ENCODE measurements around the gene OLFML2A.

The OLFML2A gene

GRCh38 chr9:124779368-124780059 lies 2.6 kb downstream of the OLFML2A start:
- no peak for DNase-seq

GRCh38 chr9:124780060-124780756 lies 3.3 kb downstream of the OLFML2A start:
- no peak for DNase-seq

DNA sequence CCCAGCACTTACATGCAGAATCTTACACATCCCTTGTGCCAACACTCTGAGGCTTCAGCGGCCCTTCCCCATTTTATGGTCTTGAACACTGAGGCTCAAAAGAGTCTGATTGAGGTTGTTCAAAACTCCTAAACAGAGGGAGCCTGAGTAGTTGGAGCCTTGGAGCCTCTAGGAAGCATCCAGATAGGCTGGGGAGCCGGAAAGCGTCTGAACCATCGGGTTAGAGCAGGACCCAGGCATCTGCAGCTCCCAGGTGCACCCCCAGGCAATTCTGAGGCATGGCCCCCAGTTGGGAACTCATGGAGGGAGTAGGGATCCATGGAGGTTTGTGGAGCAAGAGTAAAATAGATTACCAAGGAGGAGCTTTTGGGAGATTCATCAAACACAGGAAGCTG lies 3.8 kb downstream of the OLFML2A start:
- DNase-seq, result no peak

DNA sequence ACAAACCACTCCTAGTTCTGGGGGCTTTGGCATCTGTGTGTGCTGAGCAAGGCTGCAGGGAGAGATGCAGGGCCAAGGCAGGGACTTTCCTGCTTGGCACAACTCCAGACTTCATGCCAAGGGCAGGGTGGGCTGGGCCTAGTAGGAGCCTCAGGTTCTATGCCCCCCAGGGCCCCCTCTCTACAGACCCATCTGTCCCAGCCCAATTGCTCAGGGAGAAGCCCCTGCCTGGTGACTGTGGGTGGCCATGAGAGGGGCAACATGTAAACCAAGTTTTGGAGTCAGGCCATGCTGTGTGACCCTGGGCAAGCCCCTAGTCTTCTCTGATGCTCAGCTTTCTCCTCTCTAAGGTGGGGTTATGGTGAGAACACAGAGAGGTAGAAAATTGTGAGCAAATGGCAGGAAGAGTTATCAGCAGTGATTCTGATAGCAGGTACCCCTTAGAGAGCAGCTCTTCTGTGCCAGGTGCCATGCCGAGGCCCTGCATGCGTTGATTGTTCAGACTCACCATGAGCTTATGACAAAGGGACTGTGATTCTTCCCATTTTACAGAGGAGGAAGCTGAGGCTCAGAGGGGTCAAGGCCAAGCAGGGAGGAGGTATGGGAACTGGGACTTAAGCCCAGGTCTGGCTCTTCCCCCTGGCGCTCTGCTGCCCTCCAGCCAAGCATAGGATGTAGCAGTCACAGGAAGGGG lies 5.2 kb downstream of the OLFML2A start:
- no peak for DNase-seq

- DNase-seq, result no peak
Observed at GRCh38 chr9:124782661-124783574, 6.0 kb downstream of the OLFML2A start.

DNA sequence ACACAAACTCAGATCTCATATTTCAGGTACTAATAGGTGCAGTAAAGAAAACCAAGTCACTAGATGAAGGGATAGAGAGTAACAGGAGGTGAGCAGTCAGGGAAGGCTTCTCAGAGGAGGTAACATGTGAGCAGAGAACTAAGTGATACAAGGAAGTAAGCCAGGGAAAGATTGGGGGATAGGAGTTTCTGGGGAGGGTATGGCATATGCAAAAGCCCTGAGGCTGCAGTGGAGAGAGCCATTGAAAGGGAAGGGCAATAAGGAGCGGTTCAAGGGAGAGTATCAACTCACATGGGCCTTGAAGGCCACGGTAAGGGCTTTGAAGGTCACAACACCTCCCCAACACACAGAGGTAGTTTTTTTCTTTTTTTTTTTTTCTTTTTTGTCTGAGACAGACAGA lies 6.9 kb downstream of the OLFML2A start:
- DNase-seq, result no peak

GRCh38 chr9:124784509-124784908 lies 7.6 kb downstream of the OLFML2A start:
- no peak for DNase-seq

- no peak for DNase-seq
Observed at GRCh38 chr9:124786881-124787573, 10.1 kb downstream of the OLFML2A start.

- DNase-seq, result no peak
Observed at GRCh38 chr9:124788542-124789217, 11.7 kb downstream of the OLFML2A start.

DNA sequence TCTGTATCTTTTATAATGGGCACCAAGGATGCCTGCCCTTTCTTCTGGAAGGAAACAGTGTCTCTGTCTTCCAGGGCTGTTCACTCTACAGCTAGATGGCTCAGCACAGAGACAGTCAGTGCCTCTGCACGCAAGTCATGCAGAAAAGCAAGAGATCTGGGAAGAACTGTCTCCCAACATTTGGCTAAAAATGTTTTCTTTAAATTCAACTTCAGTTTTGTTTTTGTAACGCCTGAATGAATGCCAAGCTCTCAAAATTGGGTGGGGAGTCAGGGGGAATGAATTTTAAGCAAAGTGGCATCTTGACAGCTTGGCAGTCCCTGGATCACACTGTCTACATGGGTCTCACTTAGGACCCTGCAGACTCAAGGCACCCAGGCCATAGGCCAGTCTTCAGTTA lies 12.6 kb downstream of the OLFML2A start:
- DNase-seq, result no peak

DNA sequence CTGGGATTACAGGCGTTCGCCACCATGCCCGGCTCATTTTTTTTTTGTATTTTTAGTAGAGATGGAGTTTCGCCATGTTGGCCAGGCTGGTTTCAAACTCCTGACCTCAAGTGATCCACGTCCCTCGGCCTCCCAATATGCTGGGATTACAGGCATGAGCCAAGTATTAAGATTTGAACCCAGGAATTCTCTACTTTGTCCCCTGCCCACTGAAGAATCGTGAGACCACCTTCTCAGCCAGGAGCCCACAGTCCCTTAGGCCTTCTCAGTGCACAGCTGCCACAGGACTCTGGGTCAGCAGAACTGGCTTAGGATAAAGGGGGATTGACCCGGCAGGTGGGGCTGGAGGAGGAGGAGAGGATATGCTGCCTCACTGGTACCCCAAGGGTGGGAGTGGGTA lies 13.4 kb downstream of the OLFML2A start:
- no peak for DNase-seq

- no peak for DNase-seq
Observed at GRCh38 chr9:124790801-124791505, 14.0 kb downstream of the OLFML2A start.

- DNase-seq, result no peak
Observed at GRCh38 chr9:124792257-124793014, 15.5 kb downstream of the OLFML2A start.

DNA sequence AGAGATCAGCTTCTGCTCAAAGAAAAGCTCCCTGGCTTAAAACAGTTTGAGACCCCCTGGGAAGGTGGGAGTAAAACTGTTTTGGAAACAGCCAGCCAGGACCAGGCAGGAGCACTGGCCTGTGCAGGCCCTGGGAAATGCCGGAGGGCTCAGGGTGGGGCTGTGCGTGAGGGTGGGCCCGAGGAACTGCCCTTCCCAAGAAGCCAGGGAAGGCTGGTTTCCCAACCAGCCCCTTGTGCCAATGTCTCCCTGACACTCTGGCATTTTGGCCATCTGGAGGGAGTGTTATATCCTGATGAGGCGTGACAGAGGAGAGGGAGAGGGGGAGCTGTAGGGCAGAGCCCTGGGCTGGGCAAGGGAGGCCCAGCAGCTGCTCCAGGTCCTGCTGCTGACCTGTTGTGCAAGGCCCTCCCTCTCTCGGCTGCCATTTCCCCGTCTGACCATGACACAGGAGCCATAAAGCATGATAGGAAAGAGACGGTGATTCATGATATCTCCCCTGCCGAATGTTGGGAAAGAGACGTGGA lies 16.1 kb downstream of the OLFML2A start:
- no peak for DNase-seq

DNA sequence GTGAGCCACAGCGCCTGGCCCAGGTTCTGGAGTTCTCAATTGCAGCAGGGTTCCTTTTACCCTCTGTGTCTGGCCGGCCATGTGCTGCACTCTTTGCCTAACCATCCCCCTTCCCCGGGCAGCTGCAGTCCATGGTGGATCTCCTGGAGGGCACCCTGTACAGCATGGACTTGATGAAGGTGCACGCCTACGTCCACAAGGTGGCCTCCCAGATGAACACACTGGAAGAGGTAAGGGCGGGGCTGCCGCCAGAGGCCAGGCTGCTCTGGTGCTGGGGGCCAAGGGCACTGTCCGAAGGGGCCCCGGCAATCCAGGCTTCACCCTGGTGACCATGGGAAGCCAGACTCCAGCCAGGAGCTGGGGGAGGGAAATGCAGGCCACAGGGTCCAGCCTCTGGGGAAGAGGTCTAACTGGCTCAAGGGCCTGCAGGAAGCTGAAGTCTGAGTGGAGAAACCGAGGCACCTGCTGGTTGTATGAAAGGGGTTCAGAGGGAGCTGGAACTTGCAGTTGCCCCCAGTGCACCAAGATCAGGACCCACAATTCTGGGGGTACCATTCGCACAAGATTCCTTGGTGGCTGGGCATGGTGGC lies 18.1 kb downstream of the OLFML2A start:
- no peak for DNase-seq

DNA sequence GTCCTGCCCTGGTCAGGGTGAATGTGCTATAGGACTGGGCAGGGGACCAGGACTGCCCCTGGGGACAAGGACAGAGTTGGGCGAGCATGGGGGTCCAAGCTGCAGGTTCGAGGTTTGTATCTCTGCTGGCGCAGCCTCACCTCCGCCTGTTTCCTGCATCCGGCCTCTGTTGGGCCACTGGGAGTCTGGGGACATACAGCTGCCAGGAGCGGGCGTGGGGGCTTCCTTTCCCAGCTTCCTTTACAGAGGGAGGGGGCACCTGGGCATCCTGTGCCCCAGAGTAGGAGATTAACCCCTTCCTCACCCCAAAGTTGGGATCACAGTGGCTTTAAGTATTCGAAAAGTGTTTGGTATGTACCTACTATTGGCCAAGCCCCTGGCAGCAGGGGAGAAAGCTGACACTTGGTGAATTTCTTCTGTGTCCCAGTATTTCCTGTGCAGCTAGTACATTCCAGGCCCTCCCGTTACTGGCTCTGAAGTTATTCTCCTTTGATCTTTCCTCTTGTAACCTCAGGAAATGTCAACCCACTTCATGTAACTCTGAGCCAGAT lies 19.0 kb downstream of the OLFML2A start:
- no peak for DNase-seq

DNA sequence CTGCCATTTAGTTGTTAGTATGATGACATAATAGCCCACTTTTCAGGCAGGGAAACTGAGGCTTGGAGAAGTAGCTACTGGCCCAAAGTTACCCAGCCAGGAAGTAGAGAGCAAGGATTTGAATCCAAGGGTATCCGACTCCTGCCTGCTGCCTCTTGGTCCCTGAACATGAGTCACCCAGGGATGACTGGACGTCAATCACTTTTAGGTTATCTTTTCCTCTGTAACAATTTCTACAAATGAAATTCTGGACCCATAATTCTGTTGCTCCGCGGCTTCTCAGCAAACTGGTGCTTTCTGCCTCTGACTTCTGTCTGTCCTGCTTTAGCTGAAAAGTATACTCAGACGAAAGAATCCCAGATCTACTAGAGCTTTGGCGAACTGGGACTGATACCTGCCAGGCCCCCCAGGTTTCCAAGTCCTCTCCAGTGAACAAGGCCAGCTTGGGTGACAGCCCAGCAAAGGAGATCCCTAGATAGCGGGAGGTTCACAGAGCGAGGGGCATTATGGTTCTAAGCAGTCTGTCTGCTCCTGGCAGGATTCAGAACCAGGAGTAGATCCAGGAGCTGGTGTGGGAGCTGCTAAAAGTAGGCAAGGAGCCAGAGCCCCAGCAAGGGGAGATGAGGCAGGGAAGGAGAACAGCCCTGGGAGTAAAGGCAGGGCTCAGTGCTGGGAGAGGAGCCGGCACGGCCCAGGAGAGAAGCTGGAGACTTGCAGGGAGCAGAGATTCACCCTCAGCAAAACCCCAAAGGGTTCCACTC lies 20.6 kb downstream of the OLFML2A start:
- DNase-seq, result no peak

DNA sequence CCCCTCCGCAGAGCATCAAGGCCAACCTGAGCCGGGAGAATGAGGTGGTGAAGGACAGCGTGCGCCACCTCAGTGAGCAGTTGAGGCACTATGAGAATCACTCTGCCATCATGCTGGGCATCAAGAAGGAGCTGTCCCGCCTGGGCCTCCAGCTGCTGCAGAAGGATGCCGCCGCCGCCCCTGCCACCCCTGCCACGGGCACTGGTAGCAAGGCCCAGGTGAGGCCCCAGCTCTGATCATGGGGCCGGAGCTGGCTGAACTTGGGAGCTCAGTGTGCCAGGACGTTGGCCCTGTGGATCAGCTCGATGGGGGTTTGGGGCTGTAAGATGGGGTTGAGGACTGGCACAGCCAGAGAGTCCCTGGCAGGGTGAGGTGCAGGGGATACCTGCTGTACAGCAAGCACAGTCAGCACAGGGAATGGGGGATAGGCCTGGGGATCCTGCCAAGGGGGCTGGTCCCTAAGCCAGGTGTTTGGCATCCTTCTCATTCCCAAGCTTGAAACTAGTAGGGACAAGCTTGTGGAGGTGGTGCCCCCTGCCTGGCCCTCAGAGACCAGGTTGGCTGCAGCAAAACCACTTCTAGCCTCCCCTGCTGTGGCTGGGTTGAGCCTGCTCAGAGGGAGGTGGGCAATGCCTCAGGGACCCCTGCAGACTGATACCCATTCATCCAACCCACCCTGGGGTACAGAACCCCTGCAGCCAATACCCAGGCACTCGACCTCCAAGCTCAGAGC lies 22.5 kb downstream of the OLFML2A start:
- DNase-seq, result no peak
